Measurements from ENCODE around the gene ODAD2.

DNA sequence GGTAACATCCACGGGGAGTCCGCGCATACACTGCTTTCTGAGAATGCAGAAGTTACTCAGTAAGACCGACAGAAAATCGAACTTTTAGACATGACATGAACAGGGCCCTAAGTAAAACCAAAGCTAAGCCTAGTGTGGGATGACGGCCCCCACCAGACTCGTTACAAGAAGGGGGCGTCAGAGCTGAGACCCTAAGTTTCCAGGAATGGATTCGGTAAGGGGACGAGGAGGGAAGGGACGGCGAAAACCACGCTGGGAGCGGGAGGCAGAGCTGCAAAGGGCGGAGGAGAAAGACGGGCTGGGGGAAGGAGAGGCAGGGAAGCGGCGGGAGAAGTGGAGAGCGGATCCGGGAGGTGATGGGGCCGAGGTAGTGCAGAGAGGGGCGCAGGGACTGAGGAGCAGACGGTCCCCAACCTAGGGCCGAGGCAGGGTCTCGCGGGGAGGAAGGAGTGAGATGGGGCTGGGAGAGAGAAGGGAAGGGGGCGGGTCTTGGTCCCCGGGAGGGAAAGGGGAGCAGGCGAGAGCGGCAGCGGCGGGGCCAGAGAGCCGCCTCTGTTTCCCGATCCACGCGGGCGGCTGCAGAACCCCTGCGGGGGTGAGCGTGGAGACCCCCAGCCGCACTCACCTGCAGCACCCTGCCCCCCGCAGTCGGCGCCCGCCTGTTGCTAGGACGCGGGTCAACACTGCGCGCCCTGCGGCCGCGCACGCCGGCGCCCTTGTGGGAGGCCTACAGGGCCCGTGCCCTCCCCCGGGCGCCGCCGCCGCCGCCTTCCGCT, 513 bp downstream of the ODAD2 start:
- no peak for TF ChIP-seq JUN (IDR thresholded peaks at IDR 0.05; ENCODE audit: low read depth, low read length)
- TF ChIP-seq, protein P1, sequence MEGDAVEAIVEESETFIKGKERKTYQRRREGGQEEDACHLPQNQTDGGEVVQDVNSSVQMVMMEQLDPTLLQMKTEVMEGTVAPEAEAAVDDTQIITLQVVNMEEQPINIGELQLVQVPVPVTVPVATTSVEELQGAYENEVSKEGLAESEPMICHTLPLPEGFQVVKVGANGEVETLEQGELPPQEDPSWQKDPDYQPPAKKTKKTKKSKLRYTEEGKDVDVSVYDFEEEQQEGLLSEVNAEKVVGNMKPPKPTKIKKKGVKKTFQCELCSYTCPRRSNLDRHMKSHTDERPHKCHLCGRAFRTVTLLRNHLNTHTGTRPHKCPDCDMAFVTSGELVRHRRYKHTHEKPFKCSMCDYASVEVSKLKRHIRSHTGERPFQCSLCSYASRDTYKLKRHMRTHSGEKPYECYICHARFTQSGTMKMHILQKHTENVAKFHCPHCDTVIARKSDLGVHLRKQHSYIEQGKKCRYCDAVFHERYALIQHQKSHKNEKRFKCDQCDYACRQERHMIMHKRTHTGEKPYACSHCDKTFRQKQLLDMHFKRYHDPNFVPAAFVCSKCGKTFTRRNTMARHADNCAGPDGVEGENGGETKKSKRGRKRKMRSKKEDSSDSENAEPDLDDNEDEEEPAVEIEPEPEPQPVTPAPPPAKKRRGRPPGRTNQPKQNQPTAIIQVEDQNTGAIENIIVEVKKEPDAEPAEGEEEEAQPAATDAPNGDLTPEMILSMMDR (IDR thresholded peaks at IDR 0.05; ENCODE audit: control extremely low read depth in 1 of 3, insufficient read depth in 1 of 3, low read depth in 1 of 3, low read length in 3 of 3) = no peak
- TF ChIP-seq NRF1 (IDR thresholded peaks at IDR 0.05; ENCODE audit: low read depth, low read length) = no peak
- TF ChIP-seq TAF1 (IDR thresholded peaks at IDR 0.05; ENCODE audit: low read depth, low read length) = peak; percentile 52
- TF ChIP-seq, protein P2, sequence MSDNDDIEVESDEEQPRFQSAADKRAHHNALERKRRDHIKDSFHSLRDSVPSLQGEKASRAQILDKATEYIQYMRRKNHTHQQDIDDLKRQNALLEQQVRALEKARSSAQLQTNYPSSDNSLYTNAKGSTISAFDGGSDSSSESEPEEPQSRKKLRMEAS (IDR thresholded peaks at IDR 0.05) = no peak; the same call in 1 of the 2 replicates

All from H1 (cell line).